Astrocyte of the spinal cord (primary cell): ENCODE measurements around the gene RPL3.

Experiments
- DNase-seq: peaks from one replicate; pipeline ENCODE4 v3.0.0; 2011; ENCODE audit warnings: low read depth, low spot score
- H3K4me3 ChIP-seq: 2 replicates; pipeline ENCODE4 v1.5.1; 2011; ENCODE audit warnings: low read depth, mild to moderate bottlenecking, low read length, moderate library complexity
- CTCF ChIP-seq: IDR thresholded peaks from 2 replicates; pipeline ENCODE4 v1.5.1; 2012; ENCODE audit warnings: low read depth, mild to moderate bottlenecking, low read length, inconsistent platforms
- in situ Hi-C: cut with HindIII; loops from 2 replicates; pipeline ENCODE4 v1.10.0; 2017; ENCODE audit warnings: low sequenced_read_pairs

Gene RPL3

GRCh38 chr22:39298241-39298987, 21.0 kb downstream of the RPL3 start:
- in situ Hi-C loops = no loop called here
- H3K4me3 ChIP-seq = no peak overlapping the region
- no peak for TF ChIP-seq CTCF
- no peak for DNase-seq

GRCh38 chr22:39297490-39298240, 21.8 kb downstream of the RPL3 start:
- no peak for DNase-seq
- in situ Hi-C loops = no loop called here
- no peak for TF ChIP-seq CTCF
- no peak overlapping the region for H3K4me3 ChIP-seq

- in situ Hi-C loops = no loop called here
- no peak for TF ChIP-seq CTCF
- no peak overlapping the region for H3K4me3 ChIP-seq
Measured at GRCh38 chr22:39296981-39297489, 22.4 kb downstream of the RPL3 start.

GRCh38 chr22:39296535-39296934, 22.9 kb downstream of the RPL3 start:
- no peak for TF ChIP-seq CTCF
- in situ Hi-C loops = no loop called here

More at GRCh38 chr22:39296981-39297489, 22.4 kb downstream of the RPL3 start:
- DNase-seq = no peak

GRCh38 chr22:39294571-39295468, 24.6 kb downstream of the RPL3 start:
- no peak for DNase-seq
- H3K4me3 ChIP-seq = no peak overlapping the region
- no peak for TF ChIP-seq CTCF
- in situ Hi-C loops = no loop called here

More at GRCh38 chr22:39296535-39296934, 22.9 kb downstream of the RPL3 start:
- H3K4me3 ChIP-seq = no peak overlapping the region
- no peak for DNase-seq

GRCh38 chr22:39293766-39294368, 25.6 kb downstream of the RPL3 start:
- in situ Hi-C loops = no loop called here
- no peak for DNase-seq
- no peak overlapping the region for H3K4me3 ChIP-seq
- TF ChIP-seq CTCF = no peak
